GM12878 (cell line): ENCODE measurements around the gene NLRC5. TPM values are rescaled to one million over a fixed set of nuclear protein-coding genes. Genes with fewer than 3 reads are reported as not detected.

Experiments used
- BCLAF1 ChIP-seq: fragments of 450-650 bp; IDR thresholded peaks from 2 replicates; pipeline ENCODE4 v1.6.1; 2017; ENCODE audit warnings: antibody characterized with exemption, mild to moderate bottlenecking, moderate library complexity
- CHD1 ChIP-seq: IDR thresholded peaks from 2 replicates; pipeline ENCODE4 v1.6.1; 2012; ENCODE audit warnings: low read depth, low read length, improper control_type of control experiment
- CHD2 ChIP-seq: IDR thresholded peaks from 2 replicates; pipeline ENCODE4 v1.6.1; 2011; ENCODE audit warnings: low read depth, low read length, improper control_type of control experiment, borderline replicate concordance
- CHD4 ChIP-seq: fragments of 200-600 bp; sonication (generic); IDR thresholded peaks from 2 replicates; pipeline ENCODE4 v1.6.1; 2016; ENCODE audit warnings: mild to moderate bottlenecking
- CREM ChIP-seq: IDR thresholded peaks from 2 replicates; pipeline ENCODE4 v1.6.1; 2014; ENCODE audit warnings: antibody characterized with exemption, low read depth
- CUX1 ChIP-seq: IDR thresholded peaks from 2 replicates; pipeline ENCODE4 v1.6.1; 2012; ENCODE audit warnings: improper control_type of control experiment, low read depth, low read length; ENCODE audit not compliant: insufficient replicate concordance
- DPF2 ChIP-seq: fragments of 450-650 bp; IDR thresholded peaks from 2 replicates; pipeline ENCODE4 v1.6.1; 2017; ENCODE audit warnings: mild to moderate bottlenecking
- EP300 ChIP-seq, 2 experiments: fragments of 150-350 bp in 1 of 2; IDR thresholded peaks; 2 replicates each; pipeline ENCODE4 v1.6.1; 2011 to 2012; ENCODE audit warnings: low read depth in 2 of 2, low read length in 2 of 2, borderline replicate concordance in 1 of 2, improper control_type of control experiment in 1 of 2, inconsistent platforms in 1 of 2; ENCODE audit not compliant: control insufficient read depth in 1 of 2
- HDAC2 ChIP-seq: fragments of 200-600 bp; sonication (generic); IDR thresholded peaks from 2 replicates; pipeline ENCODE4 v1.6.1; 2017
- IKZF1 ChIP-seq: fragments of 450-650 bp; conservative IDR thresholded peaks from 2 replicates; pipeline ENCODE4 v1.6.1; 2017; ENCODE audit warnings: antibody characterized with exemption, mild to moderate bottlenecking
- IRF4 ChIP-seq: IDR thresholded peaks from 2 replicates; pipeline ENCODE4 v1.6.1; 2011; ENCODE audit warnings: low read depth, low read length
- MEF2B ChIP-seq: fragments of 450-650 bp; IDR thresholded peaks from 2 replicates; pipeline ENCODE4 v1.6.1; 2018; ENCODE audit warnings: mild to moderate bottlenecking, moderate library complexity; ENCODE audit not compliant: partially characterized antibody, poor library complexity, severe bottlenecking
- NFIC ChIP-seq: IDR thresholded peaks from 2 replicates; pipeline ENCODE4 v1.6.1; 2012; ENCODE audit warnings: low read depth, mild to moderate bottlenecking, inconsistent platforms, low read length, moderate library complexity
- NFYA ChIP-seq: IDR thresholded peaks from 2 replicates; pipeline ENCODE4 v1.6.1; 2011; ENCODE audit warnings: low read depth, mild to moderate bottlenecking, low read length, improper control_type of control experiment, borderline replicate concordance
- NR2C2 ChIP-seq: IDR thresholded peaks from 2 replicates; pipeline ENCODE4 v1.6.1; 2011; ENCODE audit warnings: borderline replicate concordance, low read depth; ENCODE audit not compliant: control insufficient read depth, insufficient read length
- POLR2AphosphoS5 ChIP-seq: IDR thresholded peaks from 2 replicates; pipeline ENCODE4 v1.6.1; 2011; ENCODE audit warnings: mild to moderate bottlenecking, low read length, inconsistent platforms
- RAD21 ChIP-seq: IDR thresholded peaks from 2 replicates; pipeline ENCODE4 v1.6.1; 2011; ENCODE audit warnings: mild to moderate bottlenecking, low read depth, low read length, moderate library complexity; ENCODE audit not compliant: insufficient read depth
- RUNX3 ChIP-seq: IDR thresholded peaks from 2 replicates; pipeline ENCODE4 v1.6.1; 2012; ENCODE audit warnings: low read length, inconsistent platforms
- SIN3A ChIP-seq: IDR thresholded peaks from 2 replicates; pipeline ENCODE4 v1.6.1; 2012; ENCODE audit warnings: low read depth, low read length, improper control_type of control experiment
- SIX5 ChIP-seq: IDR thresholded peaks from 2 replicates; pipeline ENCODE4 v1.6.1; 2011; ENCODE audit warnings: mild to moderate bottlenecking, low read depth, low read length, moderate library complexity; ENCODE audit not compliant: severe bottlenecking
- ZNF384 ChIP-seq: IDR thresholded peaks from 2 replicates; pipeline ENCODE4 v1.6.1; 2012; ENCODE audit warnings: low read depth, mild to moderate bottlenecking, low read length, improper control_type of control experiment, borderline replicate concordance
- polyA plus RNA-seq, 11 experiments: library from polyadenylated mRNA; depleted of rRNA in 4 of 11; unstranded in 6 of 11; stranded (reverse) in 5 of 11; fragments of >200 nt; fragmentation: Nextera tagmentation in 4 of 11; fragmentation: Illumina TruSeq in 1 of 11; extraction: Ambion mirVana in 4 of 11; extraction: Trizol in 1 of 11; gene quantifications; 1 replicate in 1 of 11; 2 replicates in 10 of 11; pipeline versions ENCODE4 v1.2.1 to v1.2.3, GENCODE V29; 2011 to 2016; ENCODE audit warnings: inconsistent platforms in 2 of 11, missing spikeins in 2 of 11, low read depth in 1 of 11
- total RNA-seq, 4 experiments: library from RNA; depleted of rRNA in 3 of 4; stranded (reverse); fragments of >200 nt in 3 of 4; fragmentation: Illumina TruSeq in 1 of 4; extraction: Trizol in 1 of 4; gene quantifications; 2 replicates each; pipeline versions ENCODE4 v1.2.1 to v1.2.3, GENCODE V29; 2013 to 2021

Gene NLRC5
- total and polyA plus RNA-seq, 10 of the 15 experiments (the other 5 are each of a cell fraction or from before 2014, with no cell fraction given) = 13.1 to 105 (median 57.3) TPM

- TF ChIP-seq BCLAF1 (no peak), IKZF1 (peak; percentile 41), DPF2 (no peak), MEF2B (no peak), ZNF384 (no peak), EP300 (IDR thresholded peaks at IDR 0.05; ENCODE audit: borderline replicate concordance in 1 of 2, control insufficient read depth in 1 of 2, low read depth in 2 of 2, low read length in 2 of 2) (no peak), SIN3A (no peak), CREM (peak; percentile 26; the same call in 1 of the 2 replicates), IRF4 (no peak), NFYA (no peak), CHD2 (no peak), NFIC (peak; percentile 61; the same call in 1 of the 2 replicates), CUX1 (no peak), RUNX3 (peak; percentile 81), POLR2AphosphoS5 (no peak), HDAC2 (no peak), SIX5 (no peak), NR2C2 (no peak), CHD1 (no peak), CHD4 (no peak), RAD21 (no peak)
These were observed 123.2 kb downstream of the NLRC5 start (continued) for GRCh38 chr16:57112403-57113041.
